HG03439 (cell line): ENCODE results near the gene MXD1.

ENCODE experiments used
- ATAC-seq: cut with Tn5 transposase; IDR thresholded peaks from one replicate; pipeline ENCODE4 v1.9.1; 2021; ENCODE audit warnings: mild to moderate bottlenecking, moderate library complexity; ENCODE audit not compliant: unreplicated experiment

Gene MXD1

GRCh38 chr2:69933254-69933828 is 18.4 kb downstream of the MXD1 start:
- ATAC-seq, result no peak

GRCh38 chr2:69933839-69934613 is 19.1 kb downstream of the MXD1 start:
- no peak for ATAC-seq

DNA sequence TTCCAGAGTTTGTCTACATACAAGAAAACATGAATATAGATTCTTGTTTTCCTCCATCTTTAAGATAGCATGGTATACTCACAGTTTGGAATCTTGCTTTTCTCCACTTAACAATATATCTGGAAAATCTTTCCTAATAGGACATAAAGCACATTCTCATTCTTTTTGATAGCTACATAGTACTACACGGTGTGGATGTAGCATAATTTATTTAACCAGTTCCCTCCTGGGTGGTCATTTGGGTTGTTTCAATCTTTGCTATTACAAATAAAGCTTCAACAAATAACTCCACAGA is 19.7 kb downstream of the MXD1 start:
- ATAC-seq, result no peak

DNA sequence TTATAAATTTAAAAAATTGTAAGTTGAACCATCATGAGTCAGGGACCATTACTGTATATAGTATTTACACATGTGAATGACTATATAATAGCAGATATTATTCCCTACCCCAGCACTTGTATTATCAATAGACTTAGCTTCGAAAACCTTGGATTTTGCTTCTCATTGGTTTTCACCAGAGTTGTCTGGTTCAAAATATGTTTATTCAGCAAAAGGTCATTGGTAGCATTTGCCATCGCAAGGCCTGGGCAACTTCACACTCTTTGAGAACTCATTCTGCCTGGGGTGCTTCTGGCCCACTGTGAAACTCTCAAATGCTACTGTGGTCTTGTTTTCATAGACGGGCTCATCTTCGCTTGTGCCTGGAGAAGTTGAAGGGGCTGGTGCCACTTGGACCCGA is 20.1 kb downstream of the MXD1 start:
- ATAC-seq, result no peak

GRCh38 chr2:69936906-69937305 is 22.0 kb downstream of the MXD1 start:
- ATAC-seq, result no peak

GRCh38 chr2:69937968-69938367 is 23.1 kb downstream of the MXD1 start:
- ATAC-seq, result no peak

GRCh38 chr2:69939722-69940121 is 24.8 kb downstream of the MXD1 start:
- no peak for ATAC-seq

DNA sequence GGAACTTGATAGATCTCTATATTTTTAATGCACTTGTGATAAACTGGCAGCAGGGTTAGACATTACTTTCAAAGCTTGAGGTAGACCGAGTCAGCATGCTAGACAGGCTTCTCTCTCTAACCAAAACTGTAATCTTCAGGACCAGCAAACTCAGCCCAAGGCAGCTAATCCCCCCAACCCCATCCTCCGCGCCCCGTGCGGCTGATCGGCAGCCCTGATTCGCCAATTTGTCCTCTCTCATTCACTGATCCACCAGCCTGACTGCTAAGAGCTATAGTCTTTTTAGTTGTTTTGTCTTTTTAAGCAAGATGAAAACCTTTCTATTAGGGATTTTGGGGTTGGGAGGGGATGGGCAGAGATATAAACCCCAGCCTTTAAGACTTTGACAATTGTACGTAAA is 25.8 kb downstream of the MXD1 start:
- ATAC-seq, result no peak

DNA sequence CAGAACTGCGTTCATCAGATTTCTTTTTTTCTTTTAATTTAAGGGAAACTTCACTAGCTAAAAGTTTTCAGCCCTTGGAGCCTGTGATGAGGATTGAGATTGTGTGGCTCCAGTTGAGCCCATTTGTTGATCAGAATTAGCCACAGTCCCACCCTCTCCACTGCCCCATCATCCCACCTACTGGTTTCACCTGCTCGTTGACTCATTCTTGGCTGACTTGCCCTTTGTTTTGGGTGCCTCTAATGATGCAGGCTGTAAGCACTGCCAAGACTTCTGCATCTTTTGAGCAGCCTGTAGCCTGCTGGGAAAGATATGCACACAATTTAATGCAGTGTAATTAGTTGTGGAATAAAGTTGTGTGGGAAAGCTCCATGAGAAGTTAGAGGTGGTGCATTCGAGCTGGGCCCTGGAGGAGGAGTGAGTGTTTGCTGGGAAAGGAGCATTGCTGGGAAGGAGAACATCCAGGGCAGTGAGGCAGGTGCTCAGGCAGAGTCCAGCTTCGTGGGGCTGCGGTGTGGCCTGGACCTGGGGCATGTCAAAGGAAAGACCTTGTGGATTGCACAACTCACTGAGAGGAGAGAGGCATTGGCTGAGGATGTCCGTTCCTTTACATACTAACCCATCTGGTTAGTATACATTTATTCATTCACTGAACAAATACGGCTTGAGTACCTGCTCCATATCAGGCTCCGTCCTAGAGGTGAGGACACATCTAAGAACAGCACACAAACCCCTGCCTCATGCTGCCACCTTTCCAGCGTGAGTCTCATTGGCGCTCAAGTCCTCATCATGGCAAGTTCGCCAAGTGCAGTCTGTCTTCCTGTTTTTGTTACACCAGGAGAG is 28.3 kb downstream of the MXD1 start:
- no peak for ATAC-seq

DNA sequence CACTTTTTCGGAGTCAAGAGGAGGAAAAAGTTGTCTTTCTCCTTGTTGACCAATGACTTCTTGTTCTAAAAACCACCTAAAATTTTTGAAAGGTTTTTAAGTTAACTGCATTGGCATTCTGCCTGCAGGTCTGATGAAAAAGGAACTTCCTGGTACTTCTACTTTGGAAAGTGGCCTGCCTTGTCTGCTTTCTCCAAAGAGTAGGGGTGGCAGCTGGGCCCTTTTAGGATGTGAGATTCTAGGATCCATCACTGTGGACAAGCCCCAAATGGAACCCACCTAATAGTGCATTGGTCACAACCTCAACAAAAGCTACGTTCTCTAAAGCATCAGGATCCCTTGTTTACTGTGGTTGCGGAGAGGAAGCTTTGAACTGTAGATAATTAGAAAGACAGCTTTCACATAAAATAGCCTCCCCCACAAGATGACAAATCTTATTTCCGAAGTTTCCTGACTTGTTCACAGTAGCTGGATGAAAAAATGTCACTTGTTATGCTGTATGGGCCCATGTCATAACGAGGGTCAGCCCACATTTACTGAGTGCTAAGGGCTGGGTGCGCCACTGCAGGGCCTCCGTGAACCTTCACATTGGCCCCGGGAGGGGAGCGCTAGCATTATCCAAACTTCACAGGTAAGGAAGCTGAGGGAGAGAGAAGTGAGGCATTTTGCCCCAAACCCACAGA is 29.1 kb downstream of the MXD1 start:
- ATAC-seq, result no peak

DNA sequence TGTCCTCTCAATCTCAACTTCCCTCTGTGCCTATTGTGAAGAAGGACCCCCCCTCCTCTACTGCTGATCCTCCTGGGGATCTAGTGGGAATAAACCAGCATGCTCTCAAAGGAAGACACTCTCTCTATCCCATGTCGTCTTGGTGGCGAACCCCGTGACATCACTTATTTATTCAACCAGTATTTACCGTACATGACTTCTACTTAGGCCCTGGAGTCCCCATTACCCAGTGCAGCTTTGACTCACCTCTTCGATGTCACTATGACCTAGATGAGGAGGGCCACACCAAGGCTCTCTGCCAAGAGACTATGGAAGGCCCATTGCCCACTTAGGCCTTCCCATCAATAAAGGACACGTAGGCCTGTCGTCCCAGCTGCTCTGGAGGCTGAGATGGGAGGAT is 29.8 kb downstream of the MXD1 start:
- no peak for ATAC-seq

DNA sequence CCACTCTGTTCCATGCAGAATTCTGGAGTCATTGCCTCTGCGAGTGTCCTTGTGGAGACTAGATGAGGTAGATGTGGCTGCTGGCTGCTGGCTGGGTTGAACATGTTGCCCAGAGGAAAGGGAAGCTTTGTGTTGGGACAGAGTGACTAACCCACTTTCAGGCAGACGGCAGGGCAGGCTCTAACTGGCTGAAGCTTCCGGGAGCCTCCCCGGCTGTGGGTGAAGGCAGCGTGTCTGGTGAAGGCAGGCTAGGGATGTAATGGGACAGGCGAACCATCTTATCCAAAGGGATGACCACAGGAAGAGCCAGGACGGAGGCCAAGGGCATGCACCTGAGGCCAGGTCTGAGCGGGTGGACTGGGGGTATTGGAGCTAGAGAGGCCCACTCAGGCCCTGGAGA is 30.5 kb downstream of the MXD1 start:
- no peak for ATAC-seq

- ATAC-seq, result no peak
Observed at GRCh38 chr2:69945941-69946340, 31.0 kb downstream of the MXD1 start.

DNA sequence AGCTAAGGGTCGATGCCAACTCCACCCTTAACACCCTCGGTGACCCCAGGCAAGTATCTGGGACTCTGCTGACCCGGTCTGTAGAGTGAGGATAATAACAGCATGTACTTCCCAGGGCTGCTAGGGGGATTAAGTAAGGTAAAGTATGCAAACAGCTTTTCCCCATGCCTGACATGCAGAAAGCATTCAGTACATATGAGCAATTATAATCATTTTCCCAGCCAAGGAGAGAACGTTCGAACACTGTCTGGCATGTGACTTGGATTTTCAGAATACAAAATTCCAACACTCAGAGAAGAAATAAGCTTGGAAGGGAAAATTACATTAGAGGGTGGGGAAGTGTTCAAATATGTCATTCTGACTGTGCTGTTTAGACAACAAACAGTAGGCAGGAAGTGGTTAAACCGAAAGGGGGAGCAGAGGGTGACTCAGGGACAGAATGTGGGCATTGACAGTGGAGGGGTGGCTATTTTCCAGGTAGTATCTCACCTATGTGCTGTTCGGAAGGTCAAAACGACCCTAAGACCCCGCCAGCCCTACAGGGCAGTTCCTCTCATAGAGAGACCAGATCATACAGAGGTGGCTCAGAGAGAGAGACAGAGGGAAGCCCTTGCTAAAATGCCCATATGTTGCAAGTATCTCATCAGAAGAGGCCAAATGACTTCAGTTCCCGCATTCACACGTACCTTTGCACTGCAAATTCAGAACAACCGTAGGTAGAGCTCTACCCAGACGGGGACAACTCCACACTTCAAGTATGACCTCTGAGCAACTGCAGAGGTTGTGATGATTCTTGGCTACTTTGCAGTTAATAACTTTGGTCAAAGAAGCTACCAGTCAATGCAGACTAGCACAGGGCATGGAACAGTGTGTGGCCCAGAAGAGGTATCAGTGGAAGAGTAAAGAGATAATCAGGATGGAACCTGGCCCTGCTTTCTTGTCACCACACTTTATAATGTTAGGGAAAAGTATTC is 31.7 kb downstream of the MXD1 start:
- ATAC-seq, result no peak

DNA sequence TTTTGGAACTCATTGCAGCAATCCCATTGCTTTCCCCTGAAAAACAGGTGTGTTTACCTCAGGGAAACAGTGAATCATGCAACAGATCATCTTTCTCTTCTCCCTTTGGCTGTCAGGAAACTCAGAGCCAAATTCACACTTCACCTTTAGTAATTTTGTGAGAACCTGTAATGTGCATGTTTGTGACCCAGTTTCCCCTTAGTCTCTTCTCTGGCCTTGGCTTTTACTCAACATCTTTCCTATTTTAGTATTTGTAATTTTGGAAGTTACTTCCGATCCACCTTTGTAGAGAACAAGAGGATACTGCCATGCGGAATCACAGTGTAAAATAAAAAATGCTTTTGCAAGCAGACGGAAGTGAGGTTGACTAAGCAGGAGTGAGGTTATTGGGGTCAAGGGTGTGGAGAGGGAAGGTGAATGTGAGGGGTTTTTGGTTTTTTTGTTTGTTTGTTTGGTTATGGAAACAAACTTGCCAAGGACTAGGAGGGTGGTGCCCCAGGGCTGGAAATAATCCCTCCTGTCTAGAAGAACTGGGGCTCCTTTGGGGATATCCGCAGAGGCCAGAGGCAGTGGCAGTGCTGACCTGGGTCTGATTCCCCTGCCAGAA is 32.5 kb downstream of the MXD1 start:
- ATAC-seq, result no peak

DNA sequence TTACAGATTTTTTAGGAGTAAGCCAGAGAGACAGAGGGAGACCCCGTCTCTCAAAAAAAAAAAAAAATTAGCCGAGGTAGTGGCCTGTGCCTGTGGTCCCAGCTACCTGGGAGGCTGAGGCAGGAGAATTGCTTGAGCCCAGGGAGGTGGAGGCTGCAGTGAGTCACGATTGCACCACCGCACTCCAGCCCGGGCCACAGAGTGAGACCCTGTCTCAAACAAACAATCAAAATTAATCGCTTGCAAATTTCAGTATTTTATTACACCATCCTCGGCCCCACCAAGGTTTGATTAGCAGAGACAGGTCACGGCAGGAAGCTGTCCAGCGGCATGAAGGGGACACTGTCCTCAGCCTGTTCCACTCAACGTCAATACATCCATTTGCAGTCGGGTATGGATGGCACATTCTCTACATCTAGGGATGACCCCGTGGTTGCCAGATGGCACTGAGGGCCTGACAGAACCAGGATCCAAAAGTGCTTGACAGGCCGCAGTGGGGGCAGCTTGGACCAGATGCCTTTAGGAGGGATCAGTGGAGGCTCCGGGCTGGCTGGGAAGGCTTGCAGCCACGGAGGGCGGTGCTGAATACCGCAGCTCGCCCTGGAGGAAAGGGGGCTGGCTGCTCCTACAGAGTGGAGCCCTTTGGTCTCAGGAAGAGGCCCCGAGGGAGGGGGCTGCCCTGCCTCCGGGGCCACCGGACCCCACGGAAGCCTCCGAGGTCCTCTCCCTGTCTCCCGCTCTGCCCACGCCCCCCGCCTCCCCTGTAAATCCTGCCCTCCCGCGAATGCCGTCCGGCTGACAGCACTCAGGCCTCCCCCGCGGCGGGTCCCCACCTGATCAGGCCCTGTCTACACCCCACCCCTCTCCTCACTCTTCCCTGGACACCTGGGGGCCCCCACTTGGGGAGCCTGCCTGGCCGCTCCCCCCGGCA is 33.4 kb downstream of the MXD1 start:
- ATAC-seq, result no peak

- ATAC-seq, result no peak
Observed at GRCh38 chr2:69948963-69949645, 34.2 kb downstream of the MXD1 start.

DNA sequence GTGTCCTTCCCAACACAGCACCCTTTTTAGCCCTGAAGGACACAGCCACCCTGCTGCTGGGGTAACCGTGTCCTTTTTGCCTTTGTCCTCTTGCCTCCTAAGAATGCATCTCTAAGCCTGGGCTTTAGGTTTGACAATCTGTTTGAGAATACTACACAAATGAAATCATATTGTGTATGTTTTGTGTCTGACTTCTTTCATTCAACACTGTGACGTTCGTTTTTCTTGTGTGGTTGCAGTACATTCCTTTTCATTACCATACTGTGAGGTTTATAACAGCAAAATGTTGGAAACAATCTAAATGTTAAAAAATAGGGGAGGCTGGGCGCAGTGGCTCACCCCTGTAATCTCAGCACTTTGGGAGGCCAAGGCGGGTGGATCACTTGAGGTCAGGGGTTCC is 35.3 kb downstream of the MXD1 start:
- ATAC-seq, result no peak
